ENCODE measurements around the gene MOB1A. TPM values are rescaled to one million over a fixed set of nuclear protein-coding genes. Genes with fewer than 3 reads are reported as not detected.
"Not testable (repeated sequence)": the region's sequence is repeated elsewhere in the genome, so short reads cannot be mapped to it uniquely, and the experiment has no call there.

MOB1A gene
- total RNA-seq, 1 donor from 2014 or later = 96.1 TPM

- no peak for TF ChIP-seq CTCF (IDR thresholded peaks at IDR 0.05)
- Mint-ChIP-seq H3K27me3 (ENCODE audit: unreplicated experiment) (peaks cover 5% of the 10 kb centered on the region), H3K27ac (ENCODE audit: unreplicated experiment) (no peak overlapping the region), H3K9me3 (ENCODE audit: unreplicated experiment) (no peaks in the 10 kb centered on the region), H3K4me3 (ENCODE audit: unreplicated experiment) (no peak overlapping the region), H3K4me1 (ENCODE audit: unreplicated experiment) (no peaks in the 10 kb centered on the region), H3K36me3 (ENCODE audit: unreplicated experiment) (peaks cover 16% of the 10 kb centered on the region)
- DNase-seq (ENCODE audit: extremely low spot score, unreplicated experiment) = peak; percentile 48
Observed at GRCh38 chr2:74131901-74132300, 46.8 kb downstream of the MOB1A start.

- Mint-ChIP-seq H3K4me3 (ENCODE audit: unreplicated experiment) (no peak overlapping the region), H3K36me3 (ENCODE audit: unreplicated experiment) (peaks cover 16% of the 10 kb centered on the region), H3K4me1 (ENCODE audit: unreplicated experiment) (no peaks in the 10 kb centered on the region), H3K27me3 (ENCODE audit: unreplicated experiment) (peaks cover 5% of the 10 kb centered on the region), H3K9me3 (ENCODE audit: unreplicated experiment) (no peaks in the 10 kb centered on the region), H3K27ac (ENCODE audit: unreplicated experiment) (no peak overlapping the region)
- peak; percentile 79 for DNase-seq (ENCODE audit: extremely low spot score, unreplicated experiment)
- no peak for TF ChIP-seq CTCF (IDR thresholded peaks at IDR 0.05)
Observed at GRCh38 chr2:74130211-74130995, 48.3 kb downstream of the MOB1A start.

- Mint-ChIP-seq H3K36me3 (ENCODE audit: unreplicated experiment) (peaks cover 2% of the 10 kb centered on the region), H3K27ac (ENCODE audit: unreplicated experiment) (no peak overlapping the region), H3K9me3 (ENCODE audit: unreplicated experiment) (no peaks in the 10 kb centered on the region), H3K4me3 (ENCODE audit: unreplicated experiment) (no peak overlapping the region), H3K4me1 (ENCODE audit: unreplicated experiment) (no peaks in the 10 kb centered on the region), H3K27me3 (ENCODE audit: unreplicated experiment) (peaks cover 5% of the 10 kb centered on the region)
- TF ChIP-seq CTCF (IDR thresholded peaks at IDR 0.05) = peak; percentile 41
- no peak for DNase-seq (ENCODE audit: extremely low spot score, unreplicated experiment)
Observed at GRCh38 chr2:74128206-74128605, 50.5 kb downstream of the MOB1A start.

- not testable (repeated sequence) for H3K4me3 Mint-ChIP-seq (ENCODE audit: unreplicated experiment); H3K27ac Mint-ChIP-seq (ENCODE audit: unreplicated experiment); DNase-seq (ENCODE audit: extremely low spot score, unreplicated experiment); H3K27me3 Mint-ChIP-seq (ENCODE audit: unreplicated experiment); H3K9me3 Mint-ChIP-seq (ENCODE audit: unreplicated experiment); H3K4me1 Mint-ChIP-seq (ENCODE audit: unreplicated experiment); H3K36me3 Mint-ChIP-seq (ENCODE audit: unreplicated experiment)
Observed at GRCh38 chr2:74123955-74124354, 54.7 kb downstream of the MOB1A start.

GRCh38 chr2:74121846-74122245 is 56.8 kb downstream of the MOB1A start:
- not testable (repeated sequence) for H3K4me1 Mint-ChIP-seq (ENCODE audit: unreplicated experiment); H3K4me3 Mint-ChIP-seq (ENCODE audit: unreplicated experiment); H3K9me3 Mint-ChIP-seq (ENCODE audit: unreplicated experiment); H3K27me3 Mint-ChIP-seq (ENCODE audit: unreplicated experiment); H3K36me3 Mint-ChIP-seq (ENCODE audit: unreplicated experiment); H3K27ac Mint-ChIP-seq (ENCODE audit: unreplicated experiment); DNase-seq (ENCODE audit: extremely low spot score, unreplicated experiment)

- Mint-ChIP-seq H3K27ac (ENCODE audit: unreplicated experiment) (peak overlapping the region; percentile 52), H3K4me3 (ENCODE audit: unreplicated experiment) (peak overlapping the region; percentile 60), H3K36me3 (ENCODE audit: unreplicated experiment) (no peaks in the 10 kb centered on the region), H3K4me1 (ENCODE audit: unreplicated experiment) (no peaks in the 10 kb centered on the region), H3K27me3 (ENCODE audit: unreplicated experiment) (peaks cover 3% of the 10 kb centered on the region), H3K9me3 (ENCODE audit: unreplicated experiment) (no peaks in the 10 kb centered on the region)
- TF ChIP-seq CTCF (IDR thresholded peaks at IDR 0.05) = peak; percentile 29
- DNase-seq (ENCODE audit: extremely low spot score, unreplicated experiment) = no peak
Observed at GRCh38 chr2:74119912-74120825, 58.5 kb downstream of the MOB1A start.

All from osteocyte (in vitro differentiated cells).